ENCODE results near the gene SLC39A7. TPM values are rescaled to one million over a fixed set of nuclear protein-coding genes. Genes with fewer than 3 reads are reported as not detected.
A peak's percentile ranks its signal among the peaks of the same experiment; 100 is the strongest.

Gene SLC39A7
- total RNA-seq, 4 donors from 2014 or later: 45.4 to 61.3 (median 58.1) TPM

GRCh38 chr6:33160096-33160495 is 40.6 kb upstream of the SLC39A7 start:
- H3K4me3 ChIP-seq: no peak overlapping the region
- no peaks in the 10 kb centered on the region for H3K27me3 ChIP-seq
- H3K36me3 ChIP-seq: no peaks in the 10 kb centered on the region
- H3K9me3 ChIP-seq: no peaks in the 10 kb centered on the region
- peaks cover 0 to 24% (median 10%) of the 10 kb centered on the region in 4 donors for H3K4me1 ChIP-seq
- no peak overlapping the region for H3K27ac ChIP-seq
- DNase-seq (ENCODE audit: low spot score in 2 of 2): no peak
- TF ChIP-seq CTCF (IDR thresholded peaks at IDR 0.05): no peak
- 80 to 84% methylated on average over 11 of the region's 11 CpGs for WGBS, 2 donors

- TF ChIP-seq POLR2A (IDR thresholded peaks at IDR 0.05) (no peak), EP300 (IDR thresholded peaks at IDR 0.05) (peak in 1 of 2 donors; percentile 78)
- Histone ChIP-seq H3K27me3 (no peaks in the 10 kb centered on the region), H3K4me1 (peaks cover 0 to 24% (median 10%) of the 10 kb centered on the region in 4 donors), H3K36me3 (no peaks in the 10 kb centered on the region), H3K4me3 (peak overlapping the region in 2 of 4 donors; percentile 55 to 60), H3K9me3 (no peaks in the 10 kb centered on the region), H3K27ac (peak overlapping the region; percentile 46 to 78 (median 74))
- 14 to 18% methylated on average over 13 of the region's 13 CpGs for WGBS, 2 donors
- peak; percentile 23 to 33 for DNase-seq (ENCODE audit: low spot score in 2 of 2)
Observed at GRCh38 chr6:33160728-33161344, 39.8 kb upstream of the SLC39A7 start.

- Histone ChIP-seq H3K4me1 (peaks cover 0 to 24% (median 10%) of the 10 kb centered on the region in 4 donors), H3K9me3 (no peaks in the 10 kb centered on the region), H3K36me3 (no peaks in the 10 kb centered on the region), H3K27ac (peak overlapping the region; percentile 46 to 78 (median 74)), H3K27me3 (no peaks in the 10 kb centered on the region), H3K4me3 (peak overlapping the region; percentile 20 to 60 (median 44))
- WGBS, 2 donors: 5% methylated on average over 55 to 58 of the region's 58 CpGs
- TF ChIP-seq CTCF (IDR thresholded peaks at IDR 0.05) (peak; percentile 95 to 97 (median 96)), POLR2A (IDR thresholded peaks at IDR 0.05) (no peak)
- peak; percentile 67 to 80 for DNase-seq (ENCODE audit: low spot score in 2 of 2)
Observed at GRCh38 chr6:33161354-33162331, 39.0 kb upstream of the SLC39A7 start.

- 87 to 88% methylated on average over 10 of the region's 10 CpGs for WGBS, 2 donors
- H3K27me3 ChIP-seq: no peaks in the 10 kb centered on the region
- TF ChIP-seq EP300 (IDR thresholded peaks at IDR 0.05): no peak
- TF ChIP-seq CTCF (IDR thresholded peaks at IDR 0.05): no peak
- no peak for TF ChIP-seq POLR2A (IDR thresholded peaks at IDR 0.05)
- no peak overlapping the region for H3K27ac ChIP-seq
- no peak overlapping the region for H3K4me3 ChIP-seq
- DNase-seq (ENCODE audit: low spot score in 2 of 2): no peak
- H3K36me3 ChIP-seq: no peaks in the 10 kb centered on the region
- peaks cover 0 to 24% (median 10%) of the 10 kb centered on the region in 4 donors for H3K4me1 ChIP-seq
- H3K9me3 ChIP-seq: no peaks in the 10 kb centered on the region
Observed at GRCh38 chr6:33163540-33163939, 37.1 kb upstream of the SLC39A7 start.

- no peaks in the 10 kb centered on the region for H3K36me3 ChIP-seq
- DNase-seq (ENCODE audit: low spot score in 2 of 2): no peak
- no peaks in the 10 kb centered on the region for H3K9me3 ChIP-seq
- 48 to 76% methylated on average over 10 of the region's 10 CpGs for WGBS, 2 donors
- no peak for TF ChIP-seq POLR2A (IDR thresholded peaks at IDR 0.05)
- no peak for TF ChIP-seq EP300 (IDR thresholded peaks at IDR 0.05)
- TF ChIP-seq CTCF (IDR thresholded peaks at IDR 0.05): no peak
- no peaks in the 10 kb centered on the region for H3K27me3 ChIP-seq
- peaks cover 0 to 24% (median 10%) of the 10 kb centered on the region in 4 donors for H3K4me1 ChIP-seq
- H3K27ac ChIP-seq: no peak overlapping the region
- no peak overlapping the region for H3K4me3 ChIP-seq
Observed at GRCh38 chr6:33164176-33164575, 36.5 kb upstream of the SLC39A7 start.
